Right kidney (tissue), 1 donor: ENCODE data around the gene IGSF21.

Experiments
- DNase-seq: peaks from one replicate; pipeline ENCODE4 v3.0.0-alpha.2; 2016

Gene IGSF21

GRCh38 chr1:18178111-18178510 lies 70.5 kb downstream of the IGSF21 start:
- no peak for DNase-seq

GRCh38 chr1:18179009-18179408 lies 71.4 kb downstream of the IGSF21 start:
- DNase-seq: no peak

- no peak for DNase-seq
Observed at GRCh38 chr1:18182398-18183160, 75.0 kb downstream of the IGSF21 start.

GRCh38 chr1:18183533-18183932 lies 75.9 kb downstream of the IGSF21 start:
- DNase-seq: no peak

- DNase-seq: no peak
Observed at GRCh38 chr1:18187054-18187453, 79.5 kb downstream of the IGSF21 start.

- DNase-seq: no peak
Observed at GRCh38 chr1:18188820-18189517, 81.4 kb downstream of the IGSF21 start.

- no peak for DNase-seq
Observed at GRCh38 chr1:18190598-18190997, 83.0 kb downstream of the IGSF21 start.

GRCh38 chr1:18191037-18191436 lies 83.4 kb downstream of the IGSF21 start:
- DNase-seq: no peak

GRCh38 chr1:18191481-18192155 lies 84.0 kb downstream of the IGSF21 start:
- no peak for DNase-seq

- no peak for DNase-seq
Observed at GRCh38 chr1:18192182-18192581, 84.6 kb downstream of the IGSF21 start.

GRCh38 chr1:18192974-18193373 lies 85.4 kb downstream of the IGSF21 start:
- no peak for DNase-seq

- no peak for DNase-seq
Observed at GRCh38 chr1:18197299-18197698, 89.7 kb downstream of the IGSF21 start.

- DNase-seq: no peak
Observed at GRCh38 chr1:18198260-18198659, 90.7 kb downstream of the IGSF21 start.

GRCh38 chr1:18199462-18199861 lies 91.9 kb downstream of the IGSF21 start:
- DNase-seq: no peak

- no peak for DNase-seq
Observed at GRCh38 chr1:18200136-18200717, 92.6 kb downstream of the IGSF21 start.

- no peak for DNase-seq
Observed at GRCh38 chr1:18200918-18201317, 93.3 kb downstream of the IGSF21 start.

GRCh38 chr1:18201997-18202719 lies 94.6 kb downstream of the IGSF21 start:
- DNase-seq: no peak

- no peak for DNase-seq
Observed at GRCh38 chr1:18203645-18204044, 96.0 kb downstream of the IGSF21 start.

GRCh38 chr1:18204575-18204974 lies 97.0 kb downstream of the IGSF21 start:
- DNase-seq: no peak

GRCh38 chr1:18205319-18205718 lies 97.7 kb downstream of the IGSF21 start:
- DNase-seq: no peak

GRCh38 chr1:18211764-18212163 lies 104.2 kb downstream of the IGSF21 start:
- no peak for DNase-seq

- no peak for DNase-seq
Observed at GRCh38 chr1:18217398-18218043, 109.9 kb downstream of the IGSF21 start.
